Stimulated activated naive B cell treated with anti-CD40 and anti-IgM and Interleukin-4, amounts not matched to agents 10 μg/mL and 1 μg/mL and 100 μg/mL, for 72 hours (primary cell): ENCODE data around the gene PPP1R37.

ENCODE experiments used
- ATAC-seq, 2 donors: fragments of 150-1000 bp; cut with Tn5 transposase; replicated peaks; 2 replicates each; pipeline ENCODE4 v1.10.0; 2021; ENCODE audit warnings: moderate library complexity in 1 of 2
- DNase-seq: peaks from one replicate; pipeline ENCODE4 v3.0.0; 2021
- H3K27ac Mint-ChIP-seq: one replicate; pipeline ENCODE4 v1.8.0; 2022; ENCODE audit warnings: mild to moderate bottlenecking, mixed read lengths
- H3K27me3 Mint-ChIP-seq, 2 donors: one replicate each; pipeline ENCODE4 v1.8.0; 2022; ENCODE audit warnings: mixed read lengths in 2 of 2
- H3K36me3 Mint-ChIP-seq, 2 donors: one replicate each; pipeline ENCODE4 v1.8.0; 2022; ENCODE audit warnings: mixed read lengths in 2 of 2, mild to moderate bottlenecking in 1 of 2
- H3K4me1 Mint-ChIP-seq, 2 donors: one replicate each; pipeline ENCODE4 v1.8.0; 2022; ENCODE audit warnings: mixed read lengths in 2 of 2, mild to moderate bottlenecking in 1 of 2
- H3K4me3 Mint-ChIP-seq, 2 donors: one replicate each; pipeline ENCODE4 v1.8.0; 2022; ENCODE audit warnings: mild to moderate bottlenecking in 2 of 2, mixed read lengths in 2 of 2, moderate library complexity in 1 of 2
- H3K9me3 Mint-ChIP-seq, 2 donors: one replicate each; pipeline ENCODE4 v1.8.0; 2022; ENCODE audit warnings: mixed read lengths in 2 of 2, mild to moderate bottlenecking in 1 of 2

PPP1R37 gene

GRCh38 chr19:45137179-45137761 lies 44.3 kb downstream of the PPP1R37 start:
- Mint-ChIP-seq H3K27me3 (no peaks in the 10 kb centered on the region), H3K4me1 (peaks cover 34 to 51% of the 10 kb centered on the region in 2 donors), H3K27ac (peak overlapping the region; percentile 72), H3K9me3 (no peaks in the 10 kb centered on the region), H3K4me3 (peak overlapping the region; percentile 68 to 71), H3K36me3 (peaks cover 17 to 19% of the 10 kb centered on the region in 2 donors)
- peak; percentile 42 for DNase-seq
- ATAC-seq = peak; percentile 96

GRCh38 chr19:45138303-45138751 lies 45.3 kb downstream of the PPP1R37 start:
- peaks cover 42 to 51% of the 10 kb centered on the region in 2 donors for H3K4me1 Mint-ChIP-seq
- H3K36me3 Mint-ChIP-seq = peaks cover 26 to 28% of the 10 kb centered on the region in 2 donors
- peak overlapping the region; percentile 20 for H3K27ac Mint-ChIP-seq
- no peaks in the 10 kb centered on the region for H3K9me3 Mint-ChIP-seq
- H3K27me3 Mint-ChIP-seq = no peaks in the 10 kb centered on the region
- DNase-seq (no peak), ATAC-seq (no peak)
- H3K4me3 Mint-ChIP-seq = no peak overlapping the region

- ATAC-seq = no peak
- DNase-seq = no peak
- H3K9me3 Mint-ChIP-seq = no peaks in the 10 kb centered on the region
- no peaks in the 10 kb centered on the region for H3K27me3 Mint-ChIP-seq
- H3K27ac Mint-ChIP-seq = no peak overlapping the region
- no peak overlapping the region for H3K4me3 Mint-ChIP-seq
- peaks cover 34 to 36% of the 10 kb centered on the region in 2 donors for H3K36me3 Mint-ChIP-seq
- peaks cover 32 to 47% of the 10 kb centered on the region in 2 donors for H3K4me1 Mint-ChIP-seq
These were observed 46.5 kb downstream of the PPP1R37 start for GRCh38 chr19:45139286-45140143.

GRCh38 chr19:45140144-45140503 lies 47.1 kb downstream of the PPP1R37 start:
- no peak overlapping the region for H3K27ac Mint-ChIP-seq
- H3K9me3 Mint-ChIP-seq = no peaks in the 10 kb centered on the region
- DNase-seq (no peak), ATAC-seq (no peak)
- peaks cover 34 to 37% of the 10 kb centered on the region in 2 donors for H3K36me3 Mint-ChIP-seq
- H3K27me3 Mint-ChIP-seq = no peaks in the 10 kb centered on the region
- peaks cover 30 to 42% of the 10 kb centered on the region in 2 donors for H3K4me1 Mint-ChIP-seq
- no peak overlapping the region for H3K4me3 Mint-ChIP-seq

- ATAC-seq (no peak), DNase-seq (no peak)
- Mint-ChIP-seq H3K27ac (no peak overlapping the region), H3K4me3 (no peak overlapping the region), H3K4me1 (peaks cover 30 to 38% of the 10 kb centered on the region in 2 donors), H3K9me3 (no peaks in the 10 kb centered on the region), H3K27me3 (no peaks in the 10 kb centered on the region), H3K36me3 (peaks cover 34 to 37% of the 10 kb centered on the region in 2 donors)
These were observed 47.6 kb downstream of the PPP1R37 start for GRCh38 chr19:45140533-45140932.

GRCh38 chr19:45141203-45141900 lies 48.4 kb downstream of the PPP1R37 start:
- peaks cover 25 to 30% of the 10 kb centered on the region in 2 donors for H3K4me1 Mint-ChIP-seq
- ATAC-seq = no peak

GRCh38 chr19:45142016-45142725 lies 49.2 kb downstream of the PPP1R37 start:
- peaks cover 17 to 22% of the 10 kb centered on the region in 2 donors for H3K4me1 Mint-ChIP-seq
- ATAC-seq (no peak), DNase-seq (no peak)
- H3K27ac Mint-ChIP-seq = peak overlapping the region; percentile 42
- H3K36me3 Mint-ChIP-seq = peaks cover 37 to 38% of the 10 kb centered on the region in 2 donors
- H3K4me3 Mint-ChIP-seq = peak overlapping the region in 1 of 2 donors; percentile 4
- H3K9me3 Mint-ChIP-seq = no peaks in the 10 kb centered on the region
- H3K27me3 Mint-ChIP-seq = no peaks in the 10 kb centered on the region

More at GRCh38 chr19:45141203-45141900, 48.4 kb downstream of the PPP1R37 start:
- Mint-ChIP-seq H3K27me3 (no peaks in the 10 kb centered on the region), H3K27ac (no peak overlapping the region), H3K36me3 (peaks cover 34 to 39% of the 10 kb centered on the region in 2 donors), H3K4me3 (no peak overlapping the region), H3K9me3 (no peaks in the 10 kb centered on the region)
- no peak for DNase-seq

- Mint-ChIP-seq H3K27ac (peak overlapping the region; percentile 67), H3K4me1 (peaks cover 12 to 16% of the 10 kb centered on the region in 2 donors), H3K4me3 (peak overlapping the region in 1 of 2 donors; percentile 4), H3K27me3 (no peaks in the 10 kb centered on the region), H3K9me3 (no peaks in the 10 kb centered on the region), H3K36me3 (peaks cover 38 to 40% of the 10 kb centered on the region in 2 donors)
- no peak for ATAC-seq
- no peak for DNase-seq
These were observed 49.7 kb downstream of the PPP1R37 start for GRCh38 chr19:45142726-45143110.

GRCh38 chr19:45144431-45145269 lies 51.7 kb downstream of the PPP1R37 start:
- H3K27me3 Mint-ChIP-seq = no peaks in the 10 kb centered on the region
- H3K9me3 Mint-ChIP-seq = no peaks in the 10 kb centered on the region
- no peak overlapping the region for H3K27ac Mint-ChIP-seq
- H3K4me3 Mint-ChIP-seq = no peak overlapping the region
- no peak for DNase-seq
- peaks cover 8 to 9% of the 10 kb centered on the region in 2 donors for H3K4me1 Mint-ChIP-seq
- peaks cover 36 to 41% of the 10 kb centered on the region in 2 donors for H3K36me3 Mint-ChIP-seq
- ATAC-seq = no peak

GRCh38 chr19:45145270-45146189 lies 52.6 kb downstream of the PPP1R37 start:
- peaks cover 8 to 9% of the 10 kb centered on the region in 2 donors for H3K4me1 Mint-ChIP-seq
- H3K36me3 Mint-ChIP-seq = peaks cover 34 to 42% of the 10 kb centered on the region in 2 donors
- ATAC-seq (no peak), DNase-seq (no peak)
- H3K27ac Mint-ChIP-seq = no peak overlapping the region
- H3K4me3 Mint-ChIP-seq = no peak overlapping the region
- H3K27me3 Mint-ChIP-seq = no peaks in the 10 kb centered on the region
- H3K9me3 Mint-ChIP-seq = no peaks in the 10 kb centered on the region

- DNase-seq (no peak), ATAC-seq (no peak)
- Mint-ChIP-seq H3K27me3 (peaks cover 3% of the 10 kb centered on the region in 2 donors), H3K4me1 (peaks cover 8 to 9% of the 10 kb centered on the region in 2 donors), H3K4me3 (no peak overlapping the region), H3K36me3 (peaks cover 31 to 45% of the 10 kb centered on the region in 2 donors), H3K27ac (no peak overlapping the region), H3K9me3 (no peaks in the 10 kb centered on the region)
These were observed 53.3 kb downstream of the PPP1R37 start for GRCh38 chr19:45146251-45146650.

- Mint-ChIP-seq H3K27me3 (peaks cover 8% of the 10 kb centered on the region in 2 donors), H3K9me3 (peaks cover 0 to 2% of the 10 kb centered on the region in 2 donors), H3K4me3 (no peak overlapping the region), H3K27ac (no peak overlapping the region), H3K36me3 (peaks cover 30 to 46% of the 10 kb centered on the region in 2 donors), H3K4me1 (peaks cover 8 to 13% of the 10 kb centered on the region in 2 donors)
- no peak for DNase-seq
- ATAC-seq = no peak
These were observed 53.8 kb downstream of the PPP1R37 start for GRCh38 chr19:45146741-45147205.
